Omental fat pad (tissue), 4 donors: Measurements from ENCODE around the gene FOXK1. TPM values are rescaled to one million over a fixed set of nuclear protein-coding genes. Genes with fewer than 3 reads are reported as not detected.

Experiments
- ATAC-seq: fragments of 150-250 bp; one replicate; pipeline ENCODE4 v1.9.1; 2016; ENCODE audit warnings: mild to moderate bottlenecking, moderate library complexity; ENCODE audit not compliant: low FRiP score
- DNase-seq: peaks from one replicate; pipeline ENCODE4 v3.0.0-alpha.2; 2019; ENCODE audit warnings: low spot score
- small RNA-seq: library from RNA; depleted of rRNA; stranded (forward); fragments of <200 nt; gene quantifications from one replicate; pipeline ENCODE3, GENCODE V24; 2016
- total RNA-seq, 4 donors: library from RNA; depleted of rRNA; stranded (reverse); fragments of >200 nt; gene quantifications; one replicate each; pipeline ENCODE4 v1.1.0, GENCODE V29; 2016
- TF ChIP-seq, protein P1 (sequence below), 3 donors: fragments of 450-650 bp; IDR thresholded peaks; one replicate each; pipeline ENCODE4 v1.5.1; 2016 to 2017; ENCODE audit warnings: antibody characterized with exemption in 3 of 3, mild to moderate bottlenecking in 3 of 3, moderate library complexity in 2 of 3

The FOXK1 gene
- total RNA-seq, 4 donors from 2014 or later, result 10.8 to 35.0 (median 20.4) TPM

DNA sequence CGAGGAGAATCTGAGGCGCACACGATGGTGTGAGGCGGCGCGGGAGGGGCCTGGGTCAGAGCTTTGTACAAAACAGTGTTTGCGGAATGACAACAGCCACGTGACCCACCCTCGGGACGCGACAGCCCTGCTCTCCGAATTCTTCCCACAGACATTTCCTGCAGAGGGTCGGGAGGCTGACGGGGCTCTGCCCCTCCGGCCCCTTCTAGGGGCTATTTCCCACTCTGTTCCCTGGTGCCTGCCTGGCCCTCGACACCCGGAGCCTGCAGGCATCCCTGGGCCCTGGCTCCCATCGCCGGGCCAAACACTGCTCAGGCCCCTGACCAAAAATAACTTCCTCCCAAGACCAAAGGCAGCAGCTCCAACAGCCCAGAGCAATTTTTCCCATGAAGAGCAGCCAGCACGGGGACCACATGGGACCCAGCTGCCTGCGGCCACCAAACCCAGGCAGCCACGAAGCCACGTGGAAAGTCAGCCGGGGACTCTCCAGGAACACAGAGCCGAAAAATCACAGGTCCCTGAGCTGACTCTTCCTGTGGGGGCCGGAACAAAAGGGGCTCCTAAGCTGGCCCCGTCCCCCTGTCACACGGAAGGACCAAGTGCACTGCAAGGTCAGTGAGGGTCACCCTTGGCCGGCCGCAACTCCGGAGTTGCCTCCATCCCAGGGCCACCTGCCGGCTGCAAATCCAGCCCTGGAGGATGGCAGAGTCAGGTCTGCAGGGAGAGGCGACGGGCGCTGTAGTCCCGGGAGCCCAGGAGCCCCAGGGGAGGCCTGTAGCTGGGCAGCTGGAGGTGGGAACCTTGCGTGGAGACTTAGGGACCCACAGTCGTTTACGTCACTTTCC lies 137.7 kb downstream of the FOXK1 start:
- TF ChIP-seq, protein P1, sequence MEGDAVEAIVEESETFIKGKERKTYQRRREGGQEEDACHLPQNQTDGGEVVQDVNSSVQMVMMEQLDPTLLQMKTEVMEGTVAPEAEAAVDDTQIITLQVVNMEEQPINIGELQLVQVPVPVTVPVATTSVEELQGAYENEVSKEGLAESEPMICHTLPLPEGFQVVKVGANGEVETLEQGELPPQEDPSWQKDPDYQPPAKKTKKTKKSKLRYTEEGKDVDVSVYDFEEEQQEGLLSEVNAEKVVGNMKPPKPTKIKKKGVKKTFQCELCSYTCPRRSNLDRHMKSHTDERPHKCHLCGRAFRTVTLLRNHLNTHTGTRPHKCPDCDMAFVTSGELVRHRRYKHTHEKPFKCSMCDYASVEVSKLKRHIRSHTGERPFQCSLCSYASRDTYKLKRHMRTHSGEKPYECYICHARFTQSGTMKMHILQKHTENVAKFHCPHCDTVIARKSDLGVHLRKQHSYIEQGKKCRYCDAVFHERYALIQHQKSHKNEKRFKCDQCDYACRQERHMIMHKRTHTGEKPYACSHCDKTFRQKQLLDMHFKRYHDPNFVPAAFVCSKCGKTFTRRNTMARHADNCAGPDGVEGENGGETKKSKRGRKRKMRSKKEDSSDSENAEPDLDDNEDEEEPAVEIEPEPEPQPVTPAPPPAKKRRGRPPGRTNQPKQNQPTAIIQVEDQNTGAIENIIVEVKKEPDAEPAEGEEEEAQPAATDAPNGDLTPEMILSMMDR (IDR thresholded peaks at IDR 0.05), result no peak
- DNase-seq (no peak), ATAC-seq (no peak)

DNA sequence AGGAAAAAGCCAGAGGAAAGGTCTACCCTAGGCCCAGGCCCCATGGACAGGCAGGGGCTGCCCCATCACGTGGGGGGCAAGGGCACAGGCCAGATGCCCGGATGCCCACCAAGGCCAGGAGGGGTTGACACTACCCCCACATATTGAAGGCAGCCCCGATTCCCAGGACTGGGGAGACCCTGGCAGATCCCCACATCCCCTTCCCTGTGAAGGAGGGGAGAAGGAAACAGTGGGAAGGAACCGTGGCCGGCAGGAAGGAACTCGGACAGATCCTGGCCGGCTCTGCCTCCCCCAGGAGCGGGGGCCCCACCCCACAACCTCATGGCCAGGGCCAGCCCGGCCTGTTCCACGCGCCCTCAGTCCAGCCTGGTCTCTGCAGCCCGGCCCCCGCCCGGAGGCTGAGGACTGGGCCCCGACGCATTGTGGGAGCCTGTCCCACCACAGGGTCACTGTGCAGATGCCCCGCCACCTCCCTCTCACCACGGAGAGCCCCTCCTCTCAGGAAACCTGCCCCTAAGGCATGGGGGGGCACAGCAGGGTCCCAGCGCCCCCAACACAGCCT lies 138.4 kb downstream of the FOXK1 start:
- TF ChIP-seq, protein P1 (IDR thresholded peaks at IDR 0.05), result no peak
- ATAC-seq (no peak), DNase-seq (no peak)

Small RNAs within 50 kb of the gene (small RNA-seq; reads per million reads assigned to genes)
- gene MIR4656 (not detected), gene RF00019 (not detected)

Other genes starting within 250 kb of the FOXK1 start
- 10 to 100 TPM; 14.8 to 36.9 (median 28.1) TPM for gene AP5Z1, start 93.3 kb downstream of the FOXK1 start, total RNA-seq
- 1 to 10 TPM in 1 of 4 donors, under 1 TPM in 3; 0.12 to 1.4 (median 0.31) TPM for gene PAPOLB, start 179.7 kb downstream of the FOXK1 start, total RNA-seq
- 10 to 100 TPM in 1 of 4 donors, 1 to 10 TPM in 3; 1.1 to 12.3 (median 4.4) TPM for gene RADIL, start 201.4 kb downstream of the FOXK1 start, total RNA-seq